DOHH2 (cell line): Measurements from ENCODE around the gene OSCAR.

ENCODE experiments used
- H3F3A ChIP-seq: fragments of 200-600 bp; sonication (generic), shearing (Covaris generic); 2 replicates; pipeline ENCODE4 v1.6.0; 2016; ENCODE audit warnings: antibody characterized with exemption, mild to moderate bottlenecking; ENCODE audit not compliant: control insufficient read depth, insufficient read depth
- H3K27ac ChIP-seq: fragments of 200-600 bp; sonication (generic); 2 replicates; pipeline ENCODE4 v1.5.1; 2014; ENCODE audit warnings: low read depth, mild to moderate bottlenecking, low read length, moderate library complexity
- H3K27me3 ChIP-seq: fragments of 200-600 bp; sonication (generic); 2 replicates; pipeline ENCODE4 v1.6.1; 2014; ENCODE audit warnings: mild to moderate bottlenecking, low read length, mixed read lengths; ENCODE audit not compliant: control insufficient read depth
- H3K36me3 ChIP-seq: fragments of 200-600 bp; sonication (generic); 2 replicates; pipeline ENCODE4 v1.6.1; 2014; ENCODE audit warnings: mild to moderate bottlenecking, low read length, moderate library complexity, mixed read lengths; ENCODE audit not compliant: control insufficient read depth
- H3K4me1 ChIP-seq: fragments of 200-600 bp; sonication (generic); 2 replicates; pipeline ENCODE4 v1.6.1; 2014; ENCODE audit warnings: mild to moderate bottlenecking, low read length, mixed read lengths; ENCODE audit not compliant: control insufficient read depth
- H3K4me2 ChIP-seq: fragments of 200-600 bp; sonication (generic); 2 replicates; pipeline ENCODE4 v1.6.0; 2014; ENCODE audit warnings: mild to moderate bottlenecking, low read length, moderate library complexity
- H3K4me3 ChIP-seq: fragments of 200-600 bp; sonication (generic); 2 replicates; pipeline ENCODE4 v1.5.1; 2014; ENCODE audit warnings: mild to moderate bottlenecking, low read length, mixed read lengths
- H3K79me2 ChIP-seq: fragments of 200-600 bp; sonication (generic); 2 replicates; pipeline ENCODE4 v1.6.1; 2014; ENCODE audit warnings: mild to moderate bottlenecking, low read length, mixed read lengths; ENCODE audit not compliant: control insufficient read depth
- H3K9me2 ChIP-seq: fragments of 200-600 bp; sonication (generic); replicated peaks from 2 replicates; pipeline ENCODE4 v1.6.1; 2014; ENCODE audit warnings: mild to moderate bottlenecking, low read length, mixed read lengths; ENCODE audit not compliant: control insufficient read depth
- H3K9me3 ChIP-seq: fragments of 200-600 bp; sonication (generic); 2 replicates; pipeline ENCODE4 v1.6.1; 2014; ENCODE audit warnings: antibody characterized with exemption, low read length, mixed read lengths; ENCODE audit not compliant: control insufficient read depth, insufficient read depth
- H4K20me1 ChIP-seq: fragments of 200-600 bp; sonication (generic); 2 replicates; pipeline ENCODE4 v1.6.0; 2014; ENCODE audit warnings: low read depth, mild to moderate bottlenecking, antibody characterized with exemption, low read length, moderate library complexity; ENCODE audit not compliant: control insufficient read depth, insufficient read depth
- CTCF ChIP-seq: fragments of 200-600 bp; sonication (generic); IDR thresholded peaks from one replicate; pipeline ENCODE4 v1.5.1; 2014; ENCODE audit warnings: antibody characterized with exemption, mild to moderate bottlenecking, low read depth, low read length; ENCODE audit not compliant: poor library complexity, severe bottlenecking
- EZH2phosphoT487 ChIP-seq: fragments of 200-600 bp; sonication (generic); IDR thresholded peaks from 2 replicates; pipeline ENCODE4 v1.6.1; 2017; ENCODE audit warnings: borderline replicate concordance, mild to moderate bottlenecking, antibody characterized with exemption, low read length, moderate library complexity, mixed read lengths

The OSCAR gene

GRCh38 chr19:54100561-54100960, at the start of gene OSCAR:
OSCAR (minus strand) TSS chr19:54100803; CDS start chr19:54100792, 11 bp downstream.
- H3K79me2 ChIP-seq: peaks cover 28% of the 10 kb centered on the region
- H3K4me1 ChIP-seq: peaks cover 34% of the 10 kb centered on the region
- no peak within 1 kb of the TSS for H3K4me2 ChIP-seq
- no peaks in the 10 kb centered on the region for H4K20me1 ChIP-seq
- TF ChIP-seq CTCF (no peak), EZH2phosphoT487 (no peak)
- no peak within 1 kb of the TSS for H3K4me3 ChIP-seq
- H3K9me2 ChIP-seq: no peaks in the 10 kb centered on the region
- no peaks in the 10 kb centered on the region for H3K9me3 ChIP-seq
- peaks cover 6% of the 10 kb centered on the region; the same call in 1 of the 2 replicates for H3F3A ChIP-seq
- H3K27ac ChIP-seq: no peak within 1 kb of the TSS
- no peaks in the 10 kb centered on the region for H3K27me3 ChIP-seq
- H3K36me3 ChIP-seq: peaks cover 9% of the 10 kb centered on the region

- Histone ChIP-seq H3K9me2 (no peaks in the 10 kb centered on the region), H3K9me3 (no peaks in the 10 kb centered on the region), H4K20me1 (no peaks in the 10 kb centered on the region; the same call in 1 of the 2 replicates), H3K36me3 (peaks cover 96% of the 10 kb centered on the region), H3K4me2 (no peak overlapping the region), H3K4me3 (no peak overlapping the region), H3K27ac (no peak overlapping the region), H3K27me3 (no peaks in the 10 kb centered on the region), H3F3A (no peaks in the 10 kb centered on the region; the same call in 1 of the 2 replicates), H3K4me1 (no peaks in the 10 kb centered on the region), H3K79me2 (no peaks in the 10 kb centered on the region)
- no peak for TF ChIP-seq EZH2phosphoT487
- no peak for TF ChIP-seq CTCF
Observed at GRCh38 chr19:54149021-54149812, 48.6 kb upstream of the OSCAR start.

- no peaks in the 10 kb centered on the region for H3K27me3 ChIP-seq
- no peaks in the 10 kb centered on the region for H3K9me2 ChIP-seq
- H4K20me1 ChIP-seq: no peaks in the 10 kb centered on the region; the same call in 1 of the 2 replicates
- H3K9me3 ChIP-seq: no peaks in the 10 kb centered on the region
- no peaks in the 10 kb centered on the region for H3K4me1 ChIP-seq
- H3K79me2 ChIP-seq: peaks cover under 1% of the 10 kb centered on the region; the same call in 1 of the 2 replicates
- TF ChIP-seq EZH2phosphoT487 (no peak), CTCF (no peak)
- no peaks in the 10 kb centered on the region for H3F3A ChIP-seq
- H3K4me2 ChIP-seq: no peak overlapping the region
- H3K4me3 ChIP-seq: no peak overlapping the region
- H3K36me3 ChIP-seq: peaks cover 96% of the 10 kb centered on the region
- no peak overlapping the region for H3K27ac ChIP-seq
Observed at GRCh38 chr19:54148158-54148557, 47.6 kb upstream of the OSCAR start.
